ENCODE measurements around the gene MOB1B.

GRCh38 chr4:70931347-70931746 is 29.2 kb downstream of the MOB1B start:
- TF ChIP-seq, protein P1, sequence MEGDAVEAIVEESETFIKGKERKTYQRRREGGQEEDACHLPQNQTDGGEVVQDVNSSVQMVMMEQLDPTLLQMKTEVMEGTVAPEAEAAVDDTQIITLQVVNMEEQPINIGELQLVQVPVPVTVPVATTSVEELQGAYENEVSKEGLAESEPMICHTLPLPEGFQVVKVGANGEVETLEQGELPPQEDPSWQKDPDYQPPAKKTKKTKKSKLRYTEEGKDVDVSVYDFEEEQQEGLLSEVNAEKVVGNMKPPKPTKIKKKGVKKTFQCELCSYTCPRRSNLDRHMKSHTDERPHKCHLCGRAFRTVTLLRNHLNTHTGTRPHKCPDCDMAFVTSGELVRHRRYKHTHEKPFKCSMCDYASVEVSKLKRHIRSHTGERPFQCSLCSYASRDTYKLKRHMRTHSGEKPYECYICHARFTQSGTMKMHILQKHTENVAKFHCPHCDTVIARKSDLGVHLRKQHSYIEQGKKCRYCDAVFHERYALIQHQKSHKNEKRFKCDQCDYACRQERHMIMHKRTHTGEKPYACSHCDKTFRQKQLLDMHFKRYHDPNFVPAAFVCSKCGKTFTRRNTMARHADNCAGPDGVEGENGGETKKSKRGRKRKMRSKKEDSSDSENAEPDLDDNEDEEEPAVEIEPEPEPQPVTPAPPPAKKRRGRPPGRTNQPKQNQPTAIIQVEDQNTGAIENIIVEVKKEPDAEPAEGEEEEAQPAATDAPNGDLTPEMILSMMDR (IDR thresholded peaks at IDR 0.05) = no peak
- TF ChIP-seq POLR2A (IDR thresholded peaks at IDR 0.05) (no peak), POLR2AphosphoS5 (IDR thresholded peaks at IDR 0.05; ENCODE audit: insufficient read depth in 1 of 2, low read depth in 1 of 2) (no peak)

All from vagina (tissue), 2 donors.